Measurements from ENCODE around the gene RARS2.
A peak's percentile ranks its signal among the peaks of the same experiment; 100 is the strongest.

The RARS2 gene

DNA sequence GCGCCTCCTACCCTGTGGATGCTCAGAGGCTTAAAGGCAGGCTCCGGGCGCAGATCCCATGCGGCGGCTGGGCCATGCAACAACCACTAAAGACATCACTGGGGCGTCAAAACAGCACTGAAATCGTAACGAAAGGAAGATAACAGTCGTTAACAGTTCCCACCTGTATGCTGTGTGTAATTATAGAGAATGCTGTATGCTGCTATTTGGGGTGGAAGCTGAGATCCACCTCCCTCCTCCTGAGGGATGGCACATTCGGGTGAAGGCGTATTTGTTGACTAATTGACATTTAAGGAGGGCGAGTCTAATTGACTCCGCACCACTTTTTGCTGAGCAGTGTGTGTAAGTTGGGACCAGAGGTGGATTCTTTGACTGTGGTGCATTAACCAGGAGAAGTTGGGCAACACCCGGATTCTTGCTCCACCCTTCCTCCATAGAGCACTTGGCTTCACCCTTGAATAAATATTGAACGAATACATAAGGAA is 116.3 kb downstream of the RARS2 start (continued):
- no peak for TF ChIP-seq ZNF214 (tag by site-specific recombination; IDR thresholded peaks at IDR 0.05; ENCODE audit: borderline replicate concordance)
- TF ChIP-seq ZBTB20 (tag by site-specific recombination; IDR thresholded peaks at IDR 0.05): peak; percentile 66
- TF ChIP-seq ZBTB7A (tag by site-specific recombination; IDR thresholded peaks at IDR 0.05; ENCODE audit: low read depth): no peak
- TF ChIP-seq ZNF843 (tag by site-specific recombination; IDR thresholded peaks at IDR 0.05): 0 out of 2 replicates have a peak, but pooled peaks have one; percentile 8
- TF ChIP-seq ZNF350 (tag by site-specific recombination; IDR thresholded peaks at IDR 0.05): no peak
- peak; percentile 100 for TF ChIP-seq PRDM10 (tag by site-specific recombination; IDR thresholded peaks at IDR 0.05)
- 0 out of 2 replicates have a peak, but pooled peaks have one; percentile 11 for TF ChIP-seq ZNF138 (tag by site-specific recombination; IDR thresholded peaks at IDR 0.05; ENCODE audit: borderline replicate concordance)
- no peak for TF ChIP-seq ZNF558 (tag by site-specific recombination; IDR thresholded peaks at IDR 0.05)

GRCh38 chr6:87472525-87473418 is 117.0 kb downstream of the RARS2 start, which contains the start of gene SLC35A1:
Gene SLC35A1, plus strand, starts transcription at chr6:87472974. Its CDS starts 30 bp downstream, at chr6:87473004.
- Histone ChIP-seq H3K36me3 (ENCODE audit: control insufficient read depth in 2 of 2, insufficient read depth in 1 of 2, low read length in 2 of 2) (peaks cover 0 to 6% of the 10 kb centered on the region in 2 experiments; a peak in 1 of 3 replicates), H3K9me3 (ENCODE audit: control insufficient read depth, insufficient read depth, low read depth, low read length) (no peaks in the 10 kb centered on the region), H3K27ac (ENCODE audit: extremely low read depth, low read depth, low read length) (peak within 1 kb of the TSS; percentile 73), H3K4me3 (ENCODE audit: low read depth, low read length) (peak within 1 kb of the TSS; percentile 83), H3K4me1 (ENCODE audit: control insufficient read depth, insufficient read depth, low read length) (no peaks in the 10 kb centered on the region)
- POLR2A ChIA-PET: interaction anchor here (0.6 to 2.6 kb wide), 6 partner anchors 25 to 229 kb away, joined by 3 to 11 read pairs (median 3); partner anchors contain the start of genes AKIRIN2 and CFAP206
- CTCF ChIA-PET: no interaction called here
- TF ChIP-seq ZNF174 (tag by site-specific recombination; IDR thresholded peaks at IDR 0.05) (no peak), SP3 (tag by site-specific recombination; IDR thresholded peaks at IDR 0.05) (peak; percentile 98), ZIC2 (tag by site-specific recombination; IDR thresholded peaks at IDR 0.05) (peak; percentile 78), ZNF211 (tag by site-specific recombination; IDR thresholded peaks at IDR 0.05; ENCODE audit: low read depth) (no peak), ZNF391 (tag by site-specific recombination; IDR thresholded peaks at IDR 0.05; ENCODE audit: borderline replicate concordance, low read depth) (peak; percentile 41; the same call in 1 of the 2 replicates), ZNF155 (tag by site-specific recombination; IDR thresholded peaks at IDR 0.05) (no peak), ZNF600 (tag by site-specific recombination; IDR thresholded peaks at IDR 0.05) (peak; percentile 94; the same call in 1 of the 2 replicates), ZSCAN5A (tag by site-specific recombination; IDR thresholded peaks at IDR 0.05) (0 out of 2 replicates have a peak, but pooled peaks have one; percentile 13), KLF16 (tag by site-specific recombination; IDR thresholded peaks at IDR 0.05) (peak; percentile 90), ZNF423 (tag by site-specific recombination; IDR thresholded peaks at IDR 0.05) (0 out of 2 replicates have a peak, but pooled peaks have one; percentile 38), ZNF768 (tag by site-specific recombination; IDR thresholded peaks at IDR 0.05) (no peak), HOXD13 (CRISPR knock-in tag; IDR thresholded peaks at IDR 0.05; ENCODE audit: borderline replicate concordance) (no peak; the same call in 1 of the 2 replicates), BCL11B (tag by site-specific recombination; IDR thresholded peaks at IDR 0.05; ENCODE audit: low read depth) (no peak; the same call in 1 of the 2 replicates), ZNF366 (tag by site-specific recombination; conservative IDR thresholded peaks at IDR 0.05) (no peak), ZSCAN23 (tag by site-specific recombination; IDR thresholded peaks at IDR 0.05) (no peak), ZNF514 (tag by site-specific recombination; IDR thresholded peaks at IDR 0.05) (no peak)
- TF ChIP-seq, protein P1, sequence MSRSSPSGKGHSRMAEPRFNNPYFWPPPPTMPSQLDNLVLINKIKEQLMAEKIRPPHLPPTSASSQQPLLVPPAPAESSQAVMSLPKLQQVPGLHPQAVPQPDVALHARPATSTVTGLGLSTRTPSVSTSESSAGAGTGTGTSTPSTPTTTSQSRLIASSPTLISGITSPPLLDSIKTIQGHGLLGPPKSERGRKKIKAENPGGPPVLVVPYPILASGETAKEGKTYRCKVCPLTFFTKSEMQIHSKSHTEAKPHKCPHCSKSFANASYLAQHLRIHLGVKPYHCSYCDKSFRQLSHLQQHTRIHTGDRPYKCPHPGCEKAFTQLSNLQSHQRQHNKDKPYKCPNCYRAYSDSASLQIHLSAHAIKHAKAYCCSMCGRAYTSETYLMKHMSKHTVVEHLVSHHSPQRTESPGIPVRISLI (tag by site-specific recombination; IDR thresholded peaks at IDR 0.05): no peak
- TF ChIP-seq, protein P2, sequence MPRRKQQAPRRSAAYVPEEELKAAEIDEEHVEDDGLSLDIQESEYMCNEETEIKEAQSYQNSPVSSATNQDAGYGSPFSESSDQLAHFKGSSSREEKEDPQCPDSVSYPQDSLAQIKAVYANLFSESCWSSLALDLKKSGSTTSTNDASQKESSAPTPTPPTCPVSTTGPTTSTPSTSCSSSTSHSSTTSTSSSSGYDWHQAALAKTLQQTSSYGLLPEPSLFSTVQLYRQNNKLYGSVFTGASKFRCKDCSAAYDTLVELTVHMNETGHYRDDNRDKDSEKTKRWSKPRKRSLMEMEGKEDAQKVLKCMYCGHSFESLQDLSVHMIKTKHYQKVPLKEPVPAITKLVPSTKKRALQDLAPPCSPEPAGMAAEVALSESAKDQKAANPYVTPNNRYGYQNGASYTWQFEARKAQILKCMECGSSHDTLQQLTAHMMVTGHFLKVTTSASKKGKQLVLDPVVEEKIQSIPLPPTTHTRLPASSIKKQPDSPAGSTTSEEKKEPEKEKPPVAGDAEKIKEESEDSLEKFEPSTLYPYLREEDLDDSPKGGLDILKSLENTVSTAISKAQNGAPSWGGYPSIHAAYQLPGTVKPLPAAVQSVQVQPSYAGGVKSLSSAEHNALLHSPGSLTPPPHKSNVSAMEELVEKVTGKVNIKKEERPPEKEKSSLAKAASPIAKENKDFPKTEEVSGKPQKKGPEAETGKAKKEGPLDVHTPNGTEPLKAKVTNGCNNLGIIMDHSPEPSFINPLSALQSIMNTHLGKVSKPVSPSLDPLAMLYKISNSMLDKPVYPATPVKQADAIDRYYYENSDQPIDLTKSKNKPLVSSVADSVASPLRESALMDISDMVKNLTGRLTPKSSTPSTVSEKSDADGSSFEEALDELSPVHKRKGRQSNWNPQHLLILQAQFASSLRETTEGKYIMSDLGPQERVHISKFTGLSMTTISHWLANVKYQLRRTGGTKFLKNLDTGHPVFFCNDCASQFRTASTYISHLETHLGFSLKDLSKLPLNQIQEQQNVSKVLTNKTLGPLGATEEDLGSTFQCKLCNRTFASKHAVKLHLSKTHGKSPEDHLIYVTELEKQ (tag by site-specific recombination; IDR thresholded peaks at IDR 0.05; ENCODE audit: borderline replicate concordance): no peak; the same call in 1 of the 2 replicates
